Adrenal gland (tissue), 5 donors: ENCODE measurements around the gene SIGLEC12.

Experiments
- POLR2A ChIP-seq, 2 donors: fragments of 450-650 bp; IDR thresholded peaks; one replicate each; pipeline ENCODE4 v1.6.1; 2017; ENCODE audit warnings: antibody characterized with exemption in 2 of 2, mild to moderate bottlenecking in 2 of 2, moderate library complexity in 1 of 2
- TF ChIP-seq, protein P1 (sequence below), 6 experiments: fragments of 450-650 bp in 4 of 6; fragments of 200-600 bp in 2 of 6; sonication (generic) in 1 of 6; IDR thresholded peaks; 1 replicate in 5 of 6; 2 replicates in 1 of 6; pipeline versions ENCODE4 v1.5.1 to v1.8.0; 2016 to 2021; ENCODE audit warnings: antibody characterized with exemption in 6 of 6, mild to moderate bottlenecking in 2 of 6, moderate library complexity in 1 of 6
- donor health status: DM: no; HTN: no; CAD: no.

DNA sequence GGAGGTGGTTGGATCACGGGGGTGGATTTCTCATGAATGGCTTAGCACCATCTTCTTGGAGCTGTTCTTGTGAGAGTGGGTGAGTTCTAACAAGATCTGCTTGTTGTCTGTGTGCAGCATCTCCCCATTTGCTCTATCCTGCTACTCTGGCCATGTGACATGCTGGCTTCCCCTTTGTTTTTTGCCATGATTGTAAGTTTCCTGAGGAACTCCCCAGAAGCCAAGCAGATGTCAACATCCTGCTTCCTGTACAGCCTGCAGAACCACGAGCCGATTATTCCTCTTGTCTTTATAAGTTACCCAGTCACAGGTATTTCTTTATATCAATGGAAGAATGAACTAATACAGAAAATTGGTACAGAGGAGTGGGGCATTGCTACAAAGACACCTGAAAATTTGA, 2.3 kb upstream of the SIGLEC12 start:
- TF ChIP-seq, protein P1, sequence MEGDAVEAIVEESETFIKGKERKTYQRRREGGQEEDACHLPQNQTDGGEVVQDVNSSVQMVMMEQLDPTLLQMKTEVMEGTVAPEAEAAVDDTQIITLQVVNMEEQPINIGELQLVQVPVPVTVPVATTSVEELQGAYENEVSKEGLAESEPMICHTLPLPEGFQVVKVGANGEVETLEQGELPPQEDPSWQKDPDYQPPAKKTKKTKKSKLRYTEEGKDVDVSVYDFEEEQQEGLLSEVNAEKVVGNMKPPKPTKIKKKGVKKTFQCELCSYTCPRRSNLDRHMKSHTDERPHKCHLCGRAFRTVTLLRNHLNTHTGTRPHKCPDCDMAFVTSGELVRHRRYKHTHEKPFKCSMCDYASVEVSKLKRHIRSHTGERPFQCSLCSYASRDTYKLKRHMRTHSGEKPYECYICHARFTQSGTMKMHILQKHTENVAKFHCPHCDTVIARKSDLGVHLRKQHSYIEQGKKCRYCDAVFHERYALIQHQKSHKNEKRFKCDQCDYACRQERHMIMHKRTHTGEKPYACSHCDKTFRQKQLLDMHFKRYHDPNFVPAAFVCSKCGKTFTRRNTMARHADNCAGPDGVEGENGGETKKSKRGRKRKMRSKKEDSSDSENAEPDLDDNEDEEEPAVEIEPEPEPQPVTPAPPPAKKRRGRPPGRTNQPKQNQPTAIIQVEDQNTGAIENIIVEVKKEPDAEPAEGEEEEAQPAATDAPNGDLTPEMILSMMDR (IDR thresholded peaks at IDR 0.05) = no peak
- no peak for TF ChIP-seq POLR2A (IDR thresholded peaks at IDR 0.05)
